T-helper 22 cell (primary cell): ENCODE measurements around the gene CASS4.
A peak's percentile ranks its signal among the peaks of the same experiment; 100 is the strongest.

Experiments
- DNase-seq: peaks from one replicate; pipeline ENCODE4 v3.0.0-alpha.2; 2020; ENCODE audit warnings: low read depth

Gene CASS4

GRCh38 chr20:56423211-56423610, 11.2 kb downstream of the CASS4 start:
- DNase-seq: no peak

GRCh38 chr20:56423886-56424285, 11.8 kb downstream of the CASS4 start:
- no peak for DNase-seq

- no peak for DNase-seq
These were observed 12.9 kb downstream of the CASS4 start for GRCh38 chr20:56424931-56425330.

- DNase-seq: no peak
These were observed 14.0 kb downstream of the CASS4 start for GRCh38 chr20:56426026-56426425.

- no peak for DNase-seq
These were observed 14.9 kb downstream of the CASS4 start for GRCh38 chr20:56426926-56427325.

GRCh38 chr20:56427797-56428196, 15.7 kb downstream of the CASS4 start:
- DNase-seq: no peak

GRCh38 chr20:56428410-56428809, 16.4 kb downstream of the CASS4 start:
- DNase-seq: no peak

GRCh38 chr20:56428881-56429280, 16.8 kb downstream of the CASS4 start:
- no peak for DNase-seq

GRCh38 chr20:56429502-56429901, 17.4 kb downstream of the CASS4 start:
- no peak for DNase-seq

GRCh38 chr20:56429941-56430340, 17.9 kb downstream of the CASS4 start:
- DNase-seq: no peak

- no peak for DNase-seq
These were observed 18.4 kb downstream of the CASS4 start for GRCh38 chr20:56430461-56430860.

- DNase-seq: no peak
These were observed 18.9 kb downstream of the CASS4 start for GRCh38 chr20:56430957-56431356.

GRCh38 chr20:56431471-56431870, 19.4 kb downstream of the CASS4 start:
- no peak for DNase-seq

GRCh38 chr20:56433221-56433879, 21.3 kb downstream of the CASS4 start:
- DNase-seq: no peak

GRCh38 chr20:56433880-56434255, 21.8 kb downstream of the CASS4 start:
- no peak for DNase-seq

GRCh38 chr20:56437196-56437960, 25.3 kb downstream of the CASS4 start:
- DNase-seq: no peak

- DNase-seq: no peak
These were observed 26.2 kb downstream of the CASS4 start for GRCh38 chr20:56438284-56438683.

- DNase-seq: no peak
These were observed 27.8 kb downstream of the CASS4 start for GRCh38 chr20:56439771-56440291.

GRCh38 chr20:56440346-56441007, 28.4 kb downstream of the CASS4 start:
- peak; percentile 65 for DNase-seq

- no peak for DNase-seq
These were observed 30.6 kb downstream of the CASS4 start for GRCh38 chr20:56442389-56443365.

- DNase-seq: no peak
These were observed 31.8 kb downstream of the CASS4 start for GRCh38 chr20:56443654-56444540.
